GM18511 (cell line): ENCODE data around the gene GPR152.
"Not testable (repeated sequence)": the region's sequence is repeated elsewhere in the genome, so short reads cannot be mapped to it uniquely, and the experiment has no call there.

Source experiments
- ATAC-seq: cut with Tn5 transposase; IDR thresholded peaks from one replicate; pipeline ENCODE4 v1.9.1; 2021; ENCODE audit warnings: mild to moderate bottlenecking, moderate library complexity; ENCODE audit not compliant: unreplicated experiment

Gene GPR152

GRCh38 chr11:67465530-67465929 lies 13.0 kb upstream of the GPR152 start:
- not testable (repeated sequence) for ATAC-seq

GRCh38 chr11:67465189-67465510 lies 12.6 kb upstream of the GPR152 start:
- no peak for ATAC-seq

- peak; percentile 60 for ATAC-seq
Observed at GRCh38 chr11:67464411-67465188, 12.1 kb upstream of the GPR152 start.

- no peak for ATAC-seq
Observed at GRCh38 chr11:67463680-67464410, 11.3 kb upstream of the GPR152 start.

GRCh38 chr11:67463186-67463585 lies 10.7 kb upstream of the GPR152 start:
- no peak for ATAC-seq

GRCh38 chr11:67458266-67458665 lies 5.7 kb upstream of the GPR152 start:
- ATAC-seq = no peak

GRCh38 chr11:67457453-67457852 lies 4.9 kb upstream of the GPR152 start:
- ATAC-seq = no peak

- ATAC-seq = no peak
Observed at GRCh38 chr11:67456068-67456705, 3.7 kb upstream of the GPR152 start.

- no peak for ATAC-seq
Observed at GRCh38 chr11:67455054-67455453, 2.5 kb upstream of the GPR152 start, which contains the start of gene CABP4. Gene CABP4 (plus strand): TSS chr11:67455354. CDS start chr11:67455424, 70 bp downstream.

GRCh38 chr11:67453816-67454732 lies 1.5 kb upstream of the GPR152 start:
- no peak for ATAC-seq

GRCh38 chr11:67451658-67451976 lies 912 bp downstream of the GPR152 start:
- ATAC-seq = no peak

- no peak for ATAC-seq
Observed at GRCh38 chr11:67450796-67451657, 1.5 kb downstream of the GPR152 start.

- ATAC-seq = no peak
Observed at GRCh38 chr11:67449116-67449844, 3.2 kb downstream of the GPR152 start.

GRCh38 chr11:67448220-67448609 lies 4.3 kb downstream of the GPR152 start:
- no peak for ATAC-seq

GRCh38 chr11:67445515-67445914 lies 7.0 kb downstream of the GPR152 start:
- ATAC-seq = no peak

- no peak for ATAC-seq
Observed at GRCh38 chr11:67442504-67443404, 9.8 kb downstream of the GPR152 start.

GRCh38 chr11:67441731-67442351 lies 10.7 kb downstream of the GPR152 start:
- ATAC-seq = no peak

- no peak for ATAC-seq
Observed at GRCh38 chr11:67441098-67441563, 11.4 kb downstream of the GPR152 start.
